PC-9 (cell line): ENCODE measurements around the gene MAMLD1. TPM values are rescaled to one million over a fixed set of nuclear protein-coding genes. Genes with fewer than 3 reads are reported as not detected.

Experiments
- BruUV-seq: library from RNA; stranded (reverse); fragments of 400-500 nt; replicated peaks from 2 replicates; lab custom pipeline; 2021; lab: Mats Ljungman, UMichigan
- CTCF ChIA-PET: fragments of 300-600 bp; sonication (Branson Sonifier 250); formaldehyde crosslinking; loops from one replicate; lab custom pipeline; 2022; ENCODE audit warnings: antibody characterized with exemption; lab: Charles Lee
- POLR2A ChIA-PET: fragments of 300-600 bp; sonication (Branson Sonifier 250); formaldehyde crosslinking; loops from one replicate; lab custom pipeline; 2022; ENCODE audit warnings: antibody characterized with exemption; ENCODE audit not compliant: unreplicated experiment; lab: Charles Lee
- DNase-seq, 2 experiments: peaks; one replicate each; pipeline versions ENCODE4 v3.0.0 to v3.0.0-alpha.2; 2015 to 2022; ENCODE audit warnings: mixed read lengths in 1 of 2
- H2AFZ ChIP-seq: fragments of 200-600 bp; sonication (generic); 2 replicates; pipeline ENCODE4 v1.8.1; 2017; ENCODE audit warnings: antibody characterized with exemption
- H3F3A ChIP-seq: fragments of 200-600 bp; sonication (generic); 2 replicates; pipeline ENCODE4 v1.8.1; 2017; ENCODE audit warnings: antibody characterized with exemption, mild to moderate bottlenecking, low read depth; ENCODE audit not compliant: insufficient read depth
- H3K27ac ChIP-seq: fragments of 200-600 bp; sonication (generic); 2 replicates; pipeline ENCODE4 v1.6.1; 2016; ENCODE audit warnings: mixed run types
- H3K27me3 ChIP-seq: fragments of 200-600 bp; sonication (generic); 2 replicates; pipeline ENCODE4 v1.6.1; 2016; ENCODE audit warnings: low read depth, mixed run types; ENCODE audit not compliant: insufficient read depth
- H3K36me3 ChIP-seq: fragments of 200-600 bp; sonication (generic); 2 replicates; pipeline ENCODE4 v1.6.1; 2016; ENCODE audit warnings: low read depth, mixed run types
- H3K4me1 ChIP-seq: fragments of 200-600 bp; sonication (generic); replicated peaks from 2 replicates; pipeline ENCODE4 v1.6.1; 2016; ENCODE audit warnings: mixed run types; ENCODE audit not compliant: insufficient read depth
- H3K4me2 ChIP-seq: fragments of 200-600 bp; sonication (generic); 2 replicates; pipeline ENCODE4 v1.6.1; 2017; ENCODE audit warnings: mixed run types
- H3K4me3 ChIP-seq: fragments of 200-600 bp; sonication (generic); 2 replicates; pipeline ENCODE4 v1.6.1; 2016; ENCODE audit warnings: mixed run types
- H3K79me2 ChIP-seq: fragments of 200-600 bp; sonication (generic); 2 replicates; pipeline ENCODE4 v1.6.1; 2017; ENCODE audit warnings: low read depth, mixed run types
- H3K9me2 ChIP-seq: fragments of 200-600 bp; sonication (generic); 2 replicates; pipeline ENCODE4 v1.8.1; 2017; ENCODE audit warnings: mild to moderate bottlenecking; ENCODE audit not compliant: insufficient read depth
- H3K9me3 ChIP-seq: fragments of 200-600 bp; sonication (generic); 2 replicates; pipeline ENCODE4 v1.8.1; 2016; ENCODE audit warnings: low read depth; ENCODE audit not compliant: insufficient read depth
- H4K20me1 ChIP-seq: fragments of 200-600 bp; sonication (generic); 2 replicates; pipeline ENCODE4 v1.8.1; 2017; ENCODE audit not compliant: insufficient read depth
- EZH2 ChIP-seq: fragments of 200-600 bp; sonication (generic); IDR thresholded peaks from 2 replicates; pipeline ENCODE4 v1.8.0; 2017; ENCODE audit warnings: antibody characterized with exemption, low read depth
- intact Hi-C: fragments of 100-400 bp; cut with micrococcal nuclease; formaldehyde crosslinking; loops from one replicate; pipeline ENCODE4 v1.10.0; 2022; ENCODE audit not compliant: unreplicated experiment
- total RNA-seq: library from RNA; stranded (reverse); gene quantifications from 2 replicates; pipeline ENCODE4 v1.2.3, GENCODE V29; 2021
- TF ChIP-seq, protein P1 (sequence below): fragments of 200-600 bp; sonication (generic); conservative IDR thresholded peaks from 2 replicates; pipeline ENCODE4 v1.6.1; 2017; ENCODE audit warnings: mixed run types, antibody characterized with exemption, mild to moderate bottlenecking, moderate library complexity

MAMLD1 gene
- total RNA-seq, 1 experiment from 2014 or later = 2.5 TPM

DNA sequence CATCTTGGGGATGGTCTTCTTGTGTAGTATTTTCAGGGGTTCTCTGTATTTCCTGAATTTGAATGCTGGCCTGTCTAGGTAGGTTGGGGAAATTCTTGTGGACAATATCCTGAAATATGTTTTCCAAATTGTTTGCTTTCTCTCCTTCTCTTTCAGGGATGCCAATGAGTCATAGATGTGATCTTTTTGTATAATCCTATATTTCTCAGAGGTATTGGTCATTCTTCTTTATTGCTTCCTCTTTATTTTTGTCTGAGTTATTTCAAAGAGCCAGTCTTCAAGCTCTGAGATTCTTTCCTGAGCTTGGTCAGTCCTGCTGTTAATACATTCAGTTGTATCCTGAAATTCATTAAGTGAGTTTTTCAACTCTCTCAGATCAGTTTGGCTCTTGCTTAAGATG lies 73.1 kb downstream of the MAMLD1 start:
- CTCF ChIA-PET = no interaction called here
- Histone ChIP-seq H3F3A (no peaks in the 10 kb centered on the region), H3K79me2 (no peaks in the 10 kb centered on the region), H3K4me3 (no peak overlapping the region), H3K4me1 (no peaks in the 10 kb centered on the region), H4K20me1 (no peaks in the 10 kb centered on the region), H3K4me2 (no peak overlapping the region), H3K36me3 (no peaks in the 10 kb centered on the region), H3K9me3 (no peaks in the 10 kb centered on the region), H3K9me2 (0 out of 2 replicates have a peak, but pooled peaks cover 1% of the 10 kb centered on the region), H3K27me3 (no peaks in the 10 kb centered on the region), H3K27ac (no peak overlapping the region), H2AFZ (no peak overlapping the region)
- BruUV-seq = no TSS peak
- TF ChIP-seq EZH2 = no peak
- TF ChIP-seq, protein P1, sequence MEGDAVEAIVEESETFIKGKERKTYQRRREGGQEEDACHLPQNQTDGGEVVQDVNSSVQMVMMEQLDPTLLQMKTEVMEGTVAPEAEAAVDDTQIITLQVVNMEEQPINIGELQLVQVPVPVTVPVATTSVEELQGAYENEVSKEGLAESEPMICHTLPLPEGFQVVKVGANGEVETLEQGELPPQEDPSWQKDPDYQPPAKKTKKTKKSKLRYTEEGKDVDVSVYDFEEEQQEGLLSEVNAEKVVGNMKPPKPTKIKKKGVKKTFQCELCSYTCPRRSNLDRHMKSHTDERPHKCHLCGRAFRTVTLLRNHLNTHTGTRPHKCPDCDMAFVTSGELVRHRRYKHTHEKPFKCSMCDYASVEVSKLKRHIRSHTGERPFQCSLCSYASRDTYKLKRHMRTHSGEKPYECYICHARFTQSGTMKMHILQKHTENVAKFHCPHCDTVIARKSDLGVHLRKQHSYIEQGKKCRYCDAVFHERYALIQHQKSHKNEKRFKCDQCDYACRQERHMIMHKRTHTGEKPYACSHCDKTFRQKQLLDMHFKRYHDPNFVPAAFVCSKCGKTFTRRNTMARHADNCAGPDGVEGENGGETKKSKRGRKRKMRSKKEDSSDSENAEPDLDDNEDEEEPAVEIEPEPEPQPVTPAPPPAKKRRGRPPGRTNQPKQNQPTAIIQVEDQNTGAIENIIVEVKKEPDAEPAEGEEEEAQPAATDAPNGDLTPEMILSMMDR = no peak
- DNase-seq = no peak
- intact Hi-C loops = no loop called here
- POLR2A ChIA-PET = no interaction called here

DNA sequence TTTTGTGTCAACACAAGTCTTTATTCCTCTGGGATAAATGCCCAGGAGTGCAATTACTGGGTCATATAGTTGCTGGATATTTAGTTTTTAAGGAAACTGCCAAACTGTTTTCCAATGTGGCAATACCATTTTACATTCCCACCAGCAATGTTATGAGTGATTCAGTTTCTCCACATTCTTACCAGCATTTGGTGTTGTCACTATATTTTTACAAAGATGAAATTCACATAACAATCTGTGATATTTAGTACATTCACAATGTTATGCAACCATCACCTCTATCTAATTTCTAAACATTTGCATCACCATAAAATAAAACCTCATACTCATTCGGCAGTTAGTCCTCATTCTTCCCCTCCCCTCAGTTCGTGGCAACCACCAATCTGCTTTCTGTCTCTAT lies 75.0 kb downstream of the MAMLD1 start:
- POLR2A ChIA-PET = no interaction called here
- no peaks in the 10 kb centered on the region for H3K79me2 ChIP-seq
- H3K9me3 ChIP-seq = no peaks in the 10 kb centered on the region
- intact Hi-C loops = no loop called here
- H3K9me2 ChIP-seq = no peaks in the 10 kb centered on the region
- H3K4me2 ChIP-seq = no peak overlapping the region
- no peaks in the 10 kb centered on the region for H3K4me1 ChIP-seq
- H3K27ac ChIP-seq = no peak overlapping the region
- H3K27me3 ChIP-seq = no peaks in the 10 kb centered on the region
- CTCF ChIA-PET = no interaction called here
- no peak for DNase-seq
- no peaks in the 10 kb centered on the region for H3K36me3 ChIP-seq
- no peak overlapping the region for H2AFZ ChIP-seq
- no peaks in the 10 kb centered on the region for H4K20me1 ChIP-seq
- H3F3A ChIP-seq = no peaks in the 10 kb centered on the region
- BruUV-seq = no TSS peak
- H3K4me3 ChIP-seq = no peak overlapping the region
- TF ChIP-seq EZH2 = no peak
- TF ChIP-seq, protein P1 = no peak

DNA sequence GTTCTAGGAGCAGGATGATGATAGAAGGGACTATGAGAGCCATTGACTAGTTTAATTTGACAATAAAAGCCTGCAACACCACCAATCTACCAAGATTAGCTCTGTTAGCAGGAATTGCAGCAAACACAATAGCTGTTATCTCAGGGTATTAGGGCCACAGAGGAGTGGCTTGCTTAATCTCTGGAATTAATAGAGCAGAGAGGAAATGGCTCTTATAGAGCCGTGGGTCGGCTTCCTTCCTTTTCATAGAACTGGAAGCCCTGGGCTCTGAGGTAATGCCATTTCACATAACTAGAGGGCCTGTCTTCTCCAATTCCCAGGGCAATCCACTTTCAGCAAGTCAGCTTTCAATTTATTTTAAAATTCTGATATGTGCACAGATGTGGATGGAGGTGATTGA lies 83.0 kb downstream of the MAMLD1 start:
- BruUV-seq = no TSS peak
- Histone ChIP-seq H4K20me1 (no peaks in the 10 kb centered on the region), H3K79me2 (no peaks in the 10 kb centered on the region), H3K36me3 (no peaks in the 10 kb centered on the region), H2AFZ (no peak overlapping the region), H3K4me1 (no peaks in the 10 kb centered on the region), H3F3A (no peaks in the 10 kb centered on the region), H3K4me3 (no peak overlapping the region), H3K9me2 (no peaks in the 10 kb centered on the region), H3K9me3 (no peaks in the 10 kb centered on the region), H3K27me3 (no peaks in the 10 kb centered on the region), H3K27ac (no peak overlapping the region), H3K4me2 (no peak overlapping the region)
- CTCF ChIA-PET = no interaction called here
- POLR2A ChIA-PET = no interaction called here
- no peak for DNase-seq
- intact Hi-C loops = no loop called here
- no peak for TF ChIP-seq EZH2
- TF ChIP-seq, protein P1 = no peak
